SK-N-SH treated with all-trans-retinoic acid at 6 μM for 48 hours (cell line): Measurements from ENCODE around the gene DNMBP.
"Not testable (repeated sequence)": the region's sequence is repeated elsewhere in the genome, so short reads cannot be mapped to it uniquely, and the experiment has no call there.

Experiments
- ATAC-seq: fragments of 200-7000 bp; cut with Tn5 transposase; 3 replicates; pipeline ENCODE4 v1.9.1; 2020; ENCODE audit warnings: mild to moderate bottlenecking, moderate library complexity
- ARNTL ChIP-seq: fragments of 450-650 bp; formaldehyde crosslinking; IDR thresholded peaks from 2 replicates; pipeline ENCODE4 v1.5.0; 2020; ENCODE audit warnings: low read depth, mild to moderate bottlenecking, moderate library complexity, borderline replicate concordance
- BACH2 ChIP-seq: fragments of 250-450 bp; sonication (Bioruptor Pico); IDR thresholded peaks from 2 replicates; pipeline ENCODE4 v1.9.0; 2021; ENCODE audit warnings: mild to moderate bottlenecking, borderline replicate concordance
- CSDC2 ChIP-seq: fragments of 250-450 bp; sonication (Bioruptor Pico); IDR thresholded peaks from 2 replicates; pipeline ENCODE4 v1.5.0; 2020; ENCODE audit warnings: mild to moderate bottlenecking, moderate library complexity
- CSRNP3 ChIP-seq: fragments of 250-450 bp; sonication (Bioruptor Pico); IDR thresholded peaks from 2 replicates; pipeline ENCODE4 v1.5.1; 2021; ENCODE audit warnings: mild to moderate bottlenecking, moderate library complexity
- ESRRG ChIP-seq: fragments of 250-450 bp; sonication (Bioruptor Pico); IDR thresholded peaks from 2 replicates; pipeline ENCODE4 v1.6.1; 2021; ENCODE audit warnings: mild to moderate bottlenecking
- GLIS3 ChIP-seq: fragments of 250-450 bp; sonication (Bioruptor Pico); IDR thresholded peaks from 2 replicates; pipeline ENCODE4 v1.5.0; 2020; ENCODE audit warnings: mild to moderate bottlenecking, moderate library complexity
- ISL1 ChIP-seq: fragments of 250-450 bp; sonication (Bioruptor Pico); IDR thresholded peaks from 2 replicates; pipeline ENCODE4 v2.1.2; 2022; ENCODE audit warnings: mild to moderate bottlenecking, moderate library complexity
- OSR1 ChIP-seq: fragments of 250-450 bp; sonication (Bioruptor Pico); IDR thresholded peaks from 2 replicates; pipeline ENCODE4 v1.8.0; 2022; ENCODE audit warnings: moderate library complexity, mild to moderate bottlenecking, inconsistent platforms
- POU6F1 ChIP-seq: fragments of 250-450 bp; sonication (Bioruptor Pico); IDR thresholded peaks from 2 replicates; pipeline ENCODE4 v1.8.0; 2021; ENCODE audit warnings: low read depth, mild to moderate bottlenecking, moderate library complexity, borderline replicate concordance
- PPARA ChIP-seq: fragments of 250-450 bp; sonication (Bioruptor Pico); IDR thresholded peaks from 2 replicates; pipeline ENCODE4 v1.5.0; 2020; ENCODE audit warnings: mild to moderate bottlenecking, borderline replicate concordance
- RARB ChIP-seq: fragments of 250-450 bp; sonication (Bioruptor Pico); IDR thresholded peaks from 2 replicates; pipeline ENCODE4 v1.8.0; 2021; ENCODE audit warnings: mild to moderate bottlenecking, moderate library complexity
- SNAI2 ChIP-seq: fragments of 250-450 bp; sonication (Bioruptor Pico); IDR thresholded peaks from 2 replicates; pipeline ENCODE4 v1.5.0; 2020; ENCODE audit warnings: mild to moderate bottlenecking, moderate library complexity
- TCF4 ChIP-seq: fragments of 250-450 bp; sonication (Bioruptor Pico); IDR thresholded peaks from 2 replicates; pipeline ENCODE4 v1.8.0; 2021; ENCODE audit warnings: mild to moderate bottlenecking, moderate library complexity, borderline replicate concordance
- TOX ChIP-seq: fragments of 250-450 bp; sonication (Bioruptor Pico); IDR thresholded peaks from 2 replicates; pipeline ENCODE4 v1.8.0; 2021; ENCODE audit warnings: mild to moderate bottlenecking, moderate library complexity, borderline replicate concordance
- ZFP3 ChIP-seq: fragments of 250-450 bp; sonication (Bioruptor Pico); IDR thresholded peaks from 2 replicates; pipeline ENCODE4 v1.5.0; 2020; ENCODE audit warnings: mild to moderate bottlenecking, moderate library complexity
- ZFP30 ChIP-seq: fragments of 450-650 bp; formaldehyde crosslinking; IDR thresholded peaks from 2 replicates; pipeline ENCODE4 v1.5.0; 2022; ENCODE audit warnings: mild to moderate bottlenecking, moderate library complexity
- ZNF565 ChIP-seq: fragments of 450-650 bp; formaldehyde crosslinking; conservative IDR thresholded peaks from 2 replicates; pipeline ENCODE4 v1.5.0; 2020; ENCODE audit warnings: low read depth, mild to moderate bottlenecking, moderate library complexity
- ZNF70 ChIP-seq: fragments of 450-650 bp; formaldehyde crosslinking; IDR thresholded peaks from 2 replicates; pipeline ENCODE4 v1.5.0; 2020; ENCODE audit warnings: mild to moderate bottlenecking, moderate library complexity
- ZNF8 ChIP-seq: fragments of 450-650 bp; formaldehyde crosslinking; IDR thresholded peaks from 2 replicates; pipeline ENCODE4 v1.5.0; 2020; ENCODE audit warnings: mild to moderate bottlenecking, moderate library complexity
- TF ChIP-seq, protein P1 (sequence below): fragments of 250-450 bp; sonication (Bioruptor Pico); IDR thresholded peaks from 2 replicates; pipeline ENCODE4 v1.5.0; 2020; ENCODE audit warnings: mild to moderate bottlenecking, moderate library complexity
- TF ChIP-seq, protein P2 (sequence below): fragments of 250-450 bp; sonication (Bioruptor Pico); IDR thresholded peaks from 2 replicates; pipeline ENCODE4 v1.5.1; 2020; ENCODE audit warnings: low read depth, mild to moderate bottlenecking, moderate library complexity

DNMBP gene

GRCh38 chr10:99873846-99874245, 135.9 kb downstream of the DNMBP start:
- TF ChIP-seq SNAI2 (CRISPR knock-in tag) (no peak), ZFP30 (CRISPR knock-in tag) (no peak), ESRRG (CRISPR knock-in tag) (no peak), ZNF70 (CRISPR knock-in tag) (no peak), GLIS3 (CRISPR knock-in tag) (no peak), TCF4 (CRISPR knock-in tag) (no peak), POU6F1 (no peak), ZNF565 (CRISPR knock-in tag) (no peak), ISL1 (no peak), RARB (CRISPR knock-in tag) (no peak), CSRNP3 (no peak), PPARA (CRISPR knock-in tag) (no peak), CSDC2 (CRISPR knock-in tag) (no peak)
- TF ChIP-seq, protein P1, sequence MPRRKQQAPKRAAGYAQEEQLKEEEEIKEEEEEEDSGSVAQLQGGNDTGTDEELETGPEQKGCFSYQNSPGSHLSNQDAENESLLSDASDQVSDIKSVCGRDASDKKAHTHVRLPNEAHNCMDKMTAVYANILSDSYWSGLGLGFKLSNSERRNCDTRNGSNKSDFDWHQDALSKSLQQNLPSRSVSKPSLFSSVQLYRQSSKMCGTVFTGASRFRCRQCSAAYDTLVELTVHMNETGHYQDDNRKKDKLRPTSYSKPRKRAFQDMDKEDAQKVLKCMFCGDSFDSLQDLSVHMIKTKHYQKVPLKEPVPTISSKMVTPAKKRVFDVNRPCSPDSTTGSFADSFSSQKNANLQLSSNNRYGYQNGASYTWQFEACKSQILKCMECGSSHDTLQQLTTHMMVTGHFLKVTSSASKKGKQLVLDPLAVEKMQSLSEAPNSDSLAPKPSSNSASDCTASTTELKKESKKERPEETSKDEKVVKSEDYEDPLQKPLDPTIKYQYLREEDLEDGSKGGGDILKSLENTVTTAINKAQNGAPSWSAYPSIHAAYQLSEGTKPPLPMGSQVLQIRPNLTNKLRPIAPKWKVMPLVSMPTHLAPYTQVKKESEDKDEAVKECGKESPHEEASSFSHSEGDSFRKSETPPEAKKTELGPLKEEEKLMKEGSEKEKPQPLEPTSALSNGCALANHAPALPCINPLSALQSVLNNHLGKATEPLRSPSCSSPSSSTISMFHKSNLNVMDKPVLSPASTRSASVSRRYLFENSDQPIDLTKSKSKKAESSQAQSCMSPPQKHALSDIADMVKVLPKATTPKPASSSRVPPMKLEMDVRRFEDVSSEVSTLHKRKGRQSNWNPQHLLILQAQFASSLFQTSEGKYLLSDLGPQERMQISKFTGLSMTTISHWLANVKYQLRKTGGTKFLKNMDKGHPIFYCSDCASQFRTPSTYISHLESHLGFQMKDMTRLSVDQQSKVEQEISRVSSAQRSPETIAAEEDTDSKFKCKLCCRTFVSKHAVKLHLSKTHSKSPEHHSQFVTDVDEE (CRISPR knock-in tag) = no peak
- no peak for ATAC-seq

DNA sequence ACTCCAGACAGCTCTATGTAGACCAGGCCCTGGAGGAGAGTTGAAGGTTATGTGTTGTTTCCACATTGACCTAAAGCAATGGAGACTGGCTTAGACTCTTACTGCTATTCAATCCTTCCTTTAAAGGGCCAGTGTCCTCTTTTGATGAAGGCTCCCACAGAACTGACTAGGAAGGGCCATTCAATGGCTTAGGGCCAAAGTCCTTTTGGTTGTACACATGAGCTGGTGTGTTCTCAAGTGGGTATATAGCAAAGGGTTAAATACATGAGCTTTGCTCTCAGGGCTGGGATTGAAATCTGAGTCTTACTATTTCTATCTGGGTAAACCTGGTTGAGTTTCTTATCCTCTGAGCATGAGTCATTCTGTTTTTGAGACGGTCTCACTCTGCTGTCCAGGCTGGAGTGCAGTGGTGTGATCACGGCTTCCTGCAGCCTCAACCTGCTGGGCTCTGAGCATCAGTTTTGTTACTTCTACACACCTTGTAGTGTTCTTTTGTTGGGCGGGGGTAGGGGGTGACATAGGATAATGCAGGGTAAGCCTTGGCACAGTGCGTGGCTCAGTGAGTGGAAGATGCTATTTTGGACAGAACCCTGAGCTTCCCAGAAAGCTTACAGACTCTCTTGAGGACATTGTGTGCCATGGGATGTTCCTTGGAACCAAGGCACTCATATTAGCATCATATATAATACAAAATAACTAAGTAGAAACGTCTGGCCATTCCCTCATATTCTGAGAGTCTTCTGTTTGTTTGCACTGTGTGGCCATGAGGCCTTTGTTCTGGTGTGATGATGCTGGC, 137.2 kb downstream of the DNMBP start:
- ATAC-seq = peak; percentile 49

DNA sequence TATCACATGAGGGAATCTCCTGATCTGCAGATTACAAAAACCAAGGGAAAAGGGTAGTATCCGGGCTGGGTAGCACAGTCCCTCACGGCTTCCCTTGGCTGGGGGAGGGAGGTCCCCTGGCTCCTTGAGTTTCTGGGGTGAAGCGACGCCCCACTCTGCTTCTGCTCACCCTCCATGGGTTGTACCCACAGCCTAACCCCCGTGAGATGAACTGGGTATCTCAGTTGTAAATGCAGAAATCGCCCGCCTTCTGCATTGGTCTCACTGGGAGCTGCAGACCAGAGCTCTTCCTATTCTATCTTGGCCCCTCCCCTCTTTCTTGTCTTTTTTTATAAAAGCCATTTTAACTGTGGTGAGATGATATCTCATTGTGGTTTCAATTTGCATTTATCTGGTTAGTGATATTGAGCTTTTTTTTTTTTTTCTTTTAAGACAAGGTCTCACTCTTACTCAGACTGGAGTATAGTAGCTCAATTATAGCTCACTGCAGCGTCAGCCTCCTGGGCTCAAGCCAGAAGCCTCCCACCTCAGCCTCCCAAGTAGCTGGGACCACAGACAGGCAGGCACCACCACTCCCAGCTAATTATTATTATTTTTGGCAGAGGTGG, 139.5 kb downstream of the DNMBP start:
- 0 out of 2 replicates have a peak, but pooled peaks have one; percentile 17 for TF ChIP-seq ISL1
- no peak for TF ChIP-seq PPARA (CRISPR knock-in tag)
- peak; percentile 70 for ATAC-seq

More for the DNA sequence above, 137.2 kb downstream of the DNMBP start:
- TF ChIP-seq POU6F1 = no peak
- TF ChIP-seq ZFP3 (CRISPR knock-in tag) = no peak

GRCh38 chr10:99869581-99870122, 140.1 kb downstream of the DNMBP start:
- ATAC-seq = peak; percentile 18
- no peak for TF ChIP-seq ISL1
- TF ChIP-seq ZNF565 (CRISPR knock-in tag) = no peak
- TF ChIP-seq, protein P2, sequence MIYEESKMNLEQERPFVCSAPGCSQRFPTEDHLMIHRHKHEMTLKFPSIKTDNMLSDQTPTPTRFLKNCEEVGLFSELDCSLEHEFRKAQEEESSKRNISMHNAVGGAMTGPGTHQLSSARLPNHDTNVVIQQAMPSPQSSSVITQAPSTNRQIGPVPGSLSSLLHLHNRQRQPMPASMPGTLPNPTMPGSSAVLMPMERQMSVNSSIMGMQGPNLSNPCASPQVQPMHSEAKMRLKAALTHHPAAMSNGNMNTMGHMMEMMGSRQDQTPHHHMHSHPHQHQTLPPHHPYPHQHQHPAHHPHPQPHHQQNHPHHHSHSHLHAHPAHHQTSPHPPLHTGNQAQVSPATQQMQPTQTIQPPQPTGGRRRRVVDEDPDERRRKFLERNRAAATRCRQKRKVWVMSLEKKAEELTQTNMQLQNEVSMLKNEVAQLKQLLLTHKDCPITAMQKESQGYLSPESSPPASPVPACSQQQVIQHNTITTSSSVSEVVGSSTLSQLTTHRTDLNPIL (CRISPR knock-in tag) = no peak
- TF ChIP-seq ZNF8 (CRISPR knock-in tag) = no peak
- no peak for TF ChIP-seq TOX (CRISPR knock-in tag)
- TF ChIP-seq PPARA (CRISPR knock-in tag) = no peak
- no peak for TF ChIP-seq CSDC2 (CRISPR knock-in tag)
- no peak for TF ChIP-seq SNAI2 (CRISPR knock-in tag)
- TF ChIP-seq BACH2 (CRISPR knock-in tag) = no peak
- TF ChIP-seq RARB (CRISPR knock-in tag) = no peak
- no peak for TF ChIP-seq GLIS3 (CRISPR knock-in tag)
- TF ChIP-seq OSR1 (CRISPR knock-in tag) = no peak
- no peak for TF ChIP-seq ZFP30 (CRISPR knock-in tag)
- TF ChIP-seq ARNTL (CRISPR knock-in tag) = no peak

- ATAC-seq = not testable (repeated sequence)
Measured at GRCh38 chr10:99867250-99867649, 142.5 kb downstream of the DNMBP start.
